GM20000 (cell line): ENCODE results near the gene NAALADL2.

Experiments
- DNase-seq: peaks from one replicate; pipeline ENCODE4 v3.0.0; 2012; ENCODE audit warnings: low spot score
- CTCF ChIP-seq: IDR thresholded peaks from 2 replicates; pipeline ENCODE4 v1.5.1; 2012; ENCODE audit warnings: mild to moderate bottlenecking, control low read depth; ENCODE audit errors: extremely low read depth, missing control alignments

The NAALADL2 gene

GRCh38 chr3:174951498-174952005 lies 92.4 kb downstream of the NAALADL2 start:
- no peak for TF ChIP-seq CTCF

GRCh38 chr3:174953068-174953467 lies 93.9 kb downstream of the NAALADL2 start:
- DNase-seq, result no peak
- no peak for TF ChIP-seq CTCF

More at GRCh38 chr3:174951498-174952005, 92.4 kb downstream of the NAALADL2 start:
- DNase-seq, result no peak

GRCh38 chr3:174955513-174956016 lies 96.4 kb downstream of the NAALADL2 start:
- TF ChIP-seq CTCF, result no peak
- DNase-seq, result no peak

- no peak for DNase-seq
- TF ChIP-seq CTCF, result no peak
Measured at GRCh38 chr3:174957081-174957480, 97.9 kb downstream of the NAALADL2 start.

GRCh38 chr3:174957551-174958001 lies 98.4 kb downstream of the NAALADL2 start:
- no peak for DNase-seq
- no peak for TF ChIP-seq CTCF

- no peak for DNase-seq
- TF ChIP-seq CTCF, result no peak
Measured at GRCh38 chr3:174958671-174959328, 99.7 kb downstream of the NAALADL2 start.

- DNase-seq, result no peak
- TF ChIP-seq CTCF, result no peak
Measured at GRCh38 chr3:174959556-174960065, 100.5 kb downstream of the NAALADL2 start.
